ENCODE data around the gene SORCS3.

The SORCS3 gene

DNA sequence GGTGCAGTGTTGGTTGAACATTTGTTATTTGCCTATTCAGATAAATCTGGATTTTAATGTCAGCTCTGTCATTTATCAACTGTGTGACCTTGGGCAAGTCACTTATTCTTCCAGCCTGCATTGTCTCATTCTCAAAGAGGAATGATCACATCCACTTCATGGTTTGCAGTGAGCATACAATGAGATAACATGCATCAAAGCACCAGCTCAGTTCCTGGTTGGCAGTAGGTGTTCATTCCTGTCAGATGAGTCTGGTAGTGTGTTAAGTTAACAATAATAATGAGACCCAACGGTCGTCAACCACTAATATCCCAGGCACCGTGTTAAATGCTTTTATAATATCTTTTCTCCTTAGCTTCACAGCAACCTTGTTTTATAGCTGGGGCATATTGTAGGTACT, 137.3 kb downstream of the SORCS3 start:
- H3K27ac ChIP-seq: no peak overlapping the region
- no peak for TF ChIP-seq CTCF (conservative IDR thresholded peaks at IDR 0.05)
- TF ChIP-seq ZFX (IDR thresholded peaks at IDR 0.05): no peak

DNA sequence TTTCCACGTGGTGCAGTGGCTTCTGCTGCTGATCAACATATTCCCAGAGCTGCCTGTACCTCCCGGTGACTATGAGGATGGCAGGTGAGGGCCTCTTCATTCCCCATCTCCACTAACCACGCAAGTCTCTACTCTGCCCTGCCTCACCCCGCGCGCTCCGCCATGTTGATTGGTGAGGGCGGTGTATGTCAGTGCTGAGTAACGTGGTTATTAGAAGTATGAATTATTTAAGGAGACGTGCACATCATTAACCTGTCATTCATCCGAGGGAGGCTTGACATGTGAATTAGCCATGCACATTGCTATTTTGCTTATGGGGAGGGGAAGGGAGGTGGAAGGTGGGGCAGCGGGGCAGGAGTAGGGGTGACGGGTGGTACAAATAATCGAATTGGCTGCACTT, 138.6 kb downstream of the SORCS3 start:
- no peak overlapping the region for H3K27ac ChIP-seq
- TF ChIP-seq ZFX (IDR thresholded peaks at IDR 0.05) (no peak), CTCF (conservative IDR thresholded peaks at IDR 0.05) (no peak)

GRCh38 chr10:104780165-104780564, 139.1 kb downstream of the SORCS3 start:
- TF ChIP-seq CTCF (conservative IDR thresholded peaks at IDR 0.05) (no peak), ZFX (IDR thresholded peaks at IDR 0.05) (no peak)
- no peak overlapping the region for H3K27ac ChIP-seq

DNA sequence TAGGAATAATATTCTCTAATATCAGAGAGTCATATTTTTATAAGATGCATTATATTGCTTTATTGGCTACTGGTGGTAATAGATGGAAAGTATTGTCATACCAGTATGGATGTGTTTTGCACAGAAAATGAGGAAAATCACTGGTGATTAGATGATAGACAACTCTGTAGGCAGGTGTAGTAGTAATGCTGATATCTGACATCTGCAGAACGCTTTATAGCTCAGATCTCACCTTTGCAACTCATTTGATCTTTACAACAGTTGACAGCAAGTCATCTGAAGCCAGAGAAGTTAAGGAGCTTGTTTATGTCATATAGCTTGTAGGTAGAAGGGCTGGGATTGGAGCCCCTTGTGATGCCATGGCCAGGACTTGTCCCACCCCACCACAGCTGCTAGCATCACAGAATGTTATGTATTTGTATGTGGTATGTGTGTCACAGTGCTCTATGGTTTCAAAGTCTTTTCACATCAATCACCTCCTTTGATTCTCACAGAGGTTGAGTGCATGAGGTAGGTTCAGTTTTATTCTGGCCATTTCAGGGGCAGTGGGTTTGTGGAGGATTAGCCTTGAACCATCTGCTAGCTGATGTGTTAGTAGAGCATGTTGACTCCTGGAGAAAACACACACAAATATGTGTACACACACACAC, 140.0 kb downstream of the SORCS3 start:
- TF ChIP-seq ZFX (IDR thresholded peaks at IDR 0.05): no peak
- TF ChIP-seq CTCF (conservative IDR thresholded peaks at IDR 0.05): no peak
- H3K27ac ChIP-seq: no peak overlapping the region

- TF ChIP-seq ZFX (IDR thresholded peaks at IDR 0.05) (no peak), CTCF (conservative IDR thresholded peaks at IDR 0.05) (no peak)
Observed at GRCh38 chr10:104784452-104784851, 143.4 kb downstream of the SORCS3 start.

DNA sequence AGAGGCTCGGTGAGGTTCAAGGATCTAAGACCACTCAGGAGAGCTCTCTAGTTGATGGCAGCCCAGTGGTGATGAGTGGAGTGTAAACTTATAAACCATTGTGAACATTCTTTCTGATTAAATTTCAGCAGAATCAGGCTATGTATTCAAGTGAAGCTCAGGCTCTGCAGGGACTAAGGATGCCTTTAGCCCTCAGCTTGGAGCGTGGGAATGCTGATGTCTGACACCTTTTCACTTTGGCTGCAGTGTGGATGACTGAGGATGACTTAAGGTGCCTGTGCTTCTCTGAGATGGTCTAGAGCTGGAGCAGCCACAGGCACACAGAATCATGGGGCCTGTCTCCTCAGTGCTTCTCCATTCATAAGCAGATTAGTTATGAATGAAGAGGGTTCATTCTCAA, 150.4 kb downstream of the SORCS3 start:
- no peak for TF ChIP-seq CTCF (conservative IDR thresholded peaks at IDR 0.05)
- TF ChIP-seq ZFX (IDR thresholded peaks at IDR 0.05): no peak
- H3K27ac ChIP-seq: no peak overlapping the region

More at GRCh38 chr10:104784452-104784851, 143.4 kb downstream of the SORCS3 start:
- no peak overlapping the region for H3K27ac ChIP-seq

GRCh38 chr10:104795411-104795810, 154.3 kb downstream of the SORCS3 start:
- no peak overlapping the region for H3K27ac ChIP-seq
- TF ChIP-seq CTCF (conservative IDR thresholded peaks at IDR 0.05) (no peak), ZFX (IDR thresholded peaks at IDR 0.05) (no peak)

All from C4-2B (cell line).